Skeletal muscle cell (primary cell): ENCODE results near the gene KLF13.

Experiments used
- DNase-seq: peaks from one replicate; pipeline ENCODE4 v3.0.0-alpha.2; 2010; ENCODE audit warnings: low read depth
- H3K4me3 ChIP-seq: 2 replicates; pipeline ENCODE4 v1.5.1; 2011; ENCODE audit warnings: low read depth, mild to moderate bottlenecking, control low read depth, low read length, moderate library complexity

Gene KLF13

DNA sequence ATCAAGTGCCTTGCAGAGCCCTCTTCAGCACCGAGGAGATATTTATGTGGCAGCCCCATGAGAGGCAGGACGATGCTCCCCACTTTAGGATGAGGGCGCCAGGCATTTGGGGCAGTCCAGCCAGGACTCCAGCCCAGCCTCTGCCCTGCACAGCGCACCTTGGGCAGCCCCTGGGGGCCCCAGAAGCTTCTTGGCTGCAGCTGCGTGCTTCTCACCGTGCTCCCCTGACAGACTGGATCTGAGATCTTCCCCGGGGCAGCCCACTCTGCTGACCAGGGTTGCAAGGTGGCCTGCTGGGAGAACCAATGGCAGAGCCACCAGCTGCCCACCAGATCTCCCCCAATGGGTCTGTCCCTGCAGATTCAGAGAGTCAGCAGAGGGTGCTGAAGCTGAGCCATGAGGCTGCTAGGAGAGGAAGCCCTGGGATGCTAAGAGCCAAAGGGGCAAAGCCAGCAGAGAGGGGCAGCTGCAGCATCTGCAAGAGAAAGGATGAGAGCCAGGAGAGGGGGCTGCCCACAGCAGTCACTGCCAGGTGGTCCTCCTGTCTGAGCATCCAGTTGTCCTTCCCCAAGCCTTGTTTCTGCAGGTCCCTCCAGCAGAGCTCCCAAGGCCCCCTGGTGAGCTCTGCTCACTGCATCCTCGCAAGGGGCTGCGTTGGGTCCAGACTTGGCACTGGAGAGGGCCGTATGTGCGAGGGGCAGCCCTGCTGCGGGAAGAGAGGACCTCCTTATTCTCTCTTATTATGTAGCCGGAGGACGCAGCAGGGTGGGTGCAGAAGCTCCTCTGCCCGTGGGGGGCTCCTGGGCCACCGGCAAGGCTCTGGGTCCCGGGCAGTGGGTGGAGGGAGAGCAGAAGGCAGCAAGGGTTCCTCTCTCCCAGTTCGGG lies 14.7 kb upstream of the KLF13 start:
- no peak for DNase-seq
- H3K4me3 ChIP-seq = no peak overlapping the region

DNA sequence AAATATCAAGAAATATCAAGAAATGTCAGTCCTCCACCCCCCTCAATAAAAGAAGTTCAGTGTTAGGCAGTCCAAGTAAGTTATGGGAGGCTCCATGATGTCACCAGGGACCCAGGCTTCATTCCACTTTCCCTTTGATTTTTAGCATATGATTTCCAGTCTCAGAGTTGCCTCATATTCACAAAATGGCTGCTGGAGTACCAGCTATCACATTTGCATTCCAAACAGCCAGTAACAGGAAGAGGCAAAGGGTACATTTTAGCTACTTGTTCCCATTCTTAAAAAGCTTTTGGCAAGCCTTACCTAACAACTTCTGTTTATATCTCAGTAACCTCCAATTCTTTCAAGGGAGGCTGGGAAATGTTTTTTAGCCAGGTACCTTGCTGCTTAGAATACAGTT lies 13.4 kb upstream of the KLF13 start:
- no peak overlapping the region for H3K4me3 ChIP-seq
- no peak for DNase-seq

DNA sequence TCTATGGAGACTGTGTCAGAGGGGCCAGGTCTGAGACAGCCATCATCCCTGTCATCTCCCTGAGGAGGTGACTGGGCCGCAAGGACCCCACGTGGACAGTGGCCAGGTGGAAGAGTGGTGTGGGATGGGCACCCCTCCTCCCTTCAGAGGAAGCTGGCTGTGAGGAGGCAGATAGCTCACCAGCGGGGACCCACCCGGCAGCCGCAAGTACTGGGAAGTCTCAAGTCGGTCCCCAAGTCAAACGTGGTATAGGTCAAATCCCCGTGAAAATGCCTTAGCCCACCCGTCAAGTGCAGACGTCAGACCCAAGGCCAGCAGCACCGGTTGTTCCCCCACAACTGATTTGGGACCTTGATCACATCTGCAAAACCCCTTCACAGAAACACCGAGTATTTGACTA lies 12.3 kb upstream of the KLF13 start:
- DNase-seq = no peak
- H3K4me3 ChIP-seq = no peak overlapping the region

DNA sequence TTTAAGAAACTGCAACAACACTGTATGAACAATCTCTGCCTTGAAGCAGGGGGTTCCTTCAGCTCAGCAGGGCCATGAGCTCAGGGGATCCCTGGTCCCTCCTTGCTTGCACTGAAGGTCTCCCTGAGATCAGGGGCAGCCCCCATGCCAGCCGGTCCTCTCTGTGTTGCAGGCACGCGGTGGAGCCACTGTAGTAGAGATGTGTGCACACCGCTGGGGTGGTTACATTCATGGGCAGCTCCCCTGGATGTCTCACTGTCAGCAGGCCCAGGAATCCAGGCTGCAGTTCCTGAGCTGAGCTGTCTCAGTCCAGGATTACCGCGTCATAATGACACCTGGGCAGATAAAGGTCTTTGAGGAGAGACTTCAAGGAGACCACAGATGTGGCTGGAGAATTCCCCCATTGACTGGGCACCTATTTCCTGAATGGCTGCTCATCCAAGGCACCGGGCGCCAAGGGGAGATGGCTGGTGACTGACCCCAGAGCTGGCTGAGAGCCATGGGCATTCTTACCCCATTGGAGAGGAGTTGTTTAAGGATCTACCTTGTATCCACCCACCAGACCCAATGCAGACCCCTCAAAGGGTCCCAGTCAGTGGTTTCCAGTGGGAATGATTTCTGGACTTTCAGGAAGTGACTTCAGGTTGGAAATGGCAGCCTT lies 10.4 kb upstream of the KLF13 start:
- no peak for DNase-seq

DNA sequence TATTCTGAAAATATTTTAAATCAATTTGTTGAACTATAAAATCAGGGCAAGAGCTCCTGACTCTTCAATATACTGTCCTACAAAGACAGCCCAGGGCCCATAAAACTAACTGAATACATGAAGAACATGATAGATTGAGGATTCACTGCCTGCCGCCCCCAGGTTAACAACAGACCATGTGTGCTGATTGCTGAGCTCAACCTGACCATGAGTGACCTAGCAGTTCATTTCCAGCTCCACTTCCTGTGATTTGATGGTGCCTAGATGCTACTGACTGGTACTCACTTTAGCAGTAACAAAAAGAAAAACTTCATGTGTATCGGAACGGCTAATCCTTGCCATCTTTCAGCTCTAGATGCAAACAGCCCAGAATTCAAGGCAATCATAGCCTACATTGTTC lies 9.6 kb upstream of the KLF13 start:
- no peak overlapping the region for H3K4me3 ChIP-seq
- DNase-seq = no peak

More for the DNA sequence above, 10.4 kb upstream of the KLF13 start:
- no peak overlapping the region for H3K4me3 ChIP-seq

DNA sequence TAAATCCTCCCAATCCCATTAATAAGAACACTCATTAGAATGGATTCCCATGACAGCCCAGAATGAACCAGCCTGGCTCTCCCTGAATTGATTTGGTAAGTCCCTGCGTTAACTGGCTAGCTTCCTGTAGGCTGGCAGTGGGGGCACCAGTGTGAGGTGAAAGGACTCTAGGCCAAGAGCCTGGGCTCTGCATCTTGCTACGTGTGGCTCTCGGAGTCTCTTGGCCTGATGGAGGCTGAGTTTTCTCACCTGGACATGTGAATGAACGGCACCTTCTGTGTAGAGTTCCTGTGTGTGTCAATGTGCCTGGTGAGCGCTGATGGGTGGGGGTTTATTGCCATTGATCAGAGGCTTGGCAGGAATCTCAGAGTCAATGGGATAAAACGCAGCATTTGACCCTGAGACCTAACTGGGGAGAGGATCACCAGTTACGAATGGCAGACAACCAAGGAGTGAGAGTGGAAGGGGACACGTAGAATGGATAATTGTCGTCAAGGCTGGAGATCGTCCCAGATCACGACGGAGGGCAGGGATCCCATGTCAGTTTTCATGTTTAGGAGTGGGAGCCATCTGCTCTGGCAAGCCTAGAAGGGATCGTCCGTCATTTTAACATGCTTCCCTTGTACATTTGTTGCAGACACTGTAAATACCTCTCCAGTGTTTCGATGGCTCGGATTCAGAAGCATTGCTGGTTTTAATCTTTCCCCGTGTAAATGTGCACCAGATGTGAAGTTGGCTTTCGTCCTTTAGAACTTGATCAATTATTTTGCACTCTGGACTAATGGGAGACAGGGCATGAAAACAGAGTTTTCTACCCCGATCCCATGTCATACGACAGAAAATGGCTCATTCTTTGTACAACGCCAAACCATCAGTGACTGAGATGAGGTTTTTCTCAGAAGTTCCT lies 9.0 kb upstream of the KLF13 start:
- DNase-seq = no peak
- no peak overlapping the region for H3K4me3 ChIP-seq

DNA sequence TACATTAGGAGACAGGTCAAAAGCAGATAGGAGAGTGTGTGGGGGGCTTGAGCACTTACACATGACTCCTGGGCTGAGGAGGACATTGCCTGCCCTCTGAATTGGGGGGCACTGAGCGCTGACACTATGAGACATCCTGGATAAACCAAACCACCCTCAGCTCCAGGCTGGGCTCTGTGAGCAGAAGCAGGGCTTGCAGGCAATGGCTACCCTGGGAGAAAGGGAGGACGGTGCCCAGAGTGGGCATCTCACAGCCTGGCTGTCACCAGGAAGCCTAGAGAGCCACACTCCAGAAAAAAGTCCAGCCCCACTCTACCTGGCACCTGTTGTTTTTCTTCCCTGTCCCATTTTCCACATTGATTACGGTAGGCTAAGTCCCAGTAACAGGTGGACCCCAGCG lies 8.2 kb upstream of the KLF13 start:
- H3K4me3 ChIP-seq = no peak overlapping the region
- no peak for DNase-seq

DNA sequence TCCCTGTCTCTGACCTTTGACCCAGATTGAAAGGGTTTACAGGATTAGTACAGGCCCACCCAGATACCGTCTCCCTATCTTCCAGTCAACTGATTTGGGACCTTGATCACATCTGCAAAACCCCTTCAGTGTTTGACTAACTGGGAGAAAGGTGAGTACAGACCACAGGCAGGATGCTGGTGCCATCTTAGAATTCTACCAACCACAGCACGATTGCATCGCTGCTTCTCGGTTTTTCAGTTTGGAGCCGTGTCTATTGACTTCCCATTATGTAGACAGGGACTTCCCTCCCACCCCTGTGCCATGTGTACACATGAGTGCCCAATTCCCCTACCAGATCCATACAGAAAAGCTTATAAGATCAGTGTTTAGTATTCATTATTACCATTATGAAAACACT lies 6.6 kb upstream of the KLF13 start:
- no peak overlapping the region for H3K4me3 ChIP-seq
- DNase-seq = no peak

DNA sequence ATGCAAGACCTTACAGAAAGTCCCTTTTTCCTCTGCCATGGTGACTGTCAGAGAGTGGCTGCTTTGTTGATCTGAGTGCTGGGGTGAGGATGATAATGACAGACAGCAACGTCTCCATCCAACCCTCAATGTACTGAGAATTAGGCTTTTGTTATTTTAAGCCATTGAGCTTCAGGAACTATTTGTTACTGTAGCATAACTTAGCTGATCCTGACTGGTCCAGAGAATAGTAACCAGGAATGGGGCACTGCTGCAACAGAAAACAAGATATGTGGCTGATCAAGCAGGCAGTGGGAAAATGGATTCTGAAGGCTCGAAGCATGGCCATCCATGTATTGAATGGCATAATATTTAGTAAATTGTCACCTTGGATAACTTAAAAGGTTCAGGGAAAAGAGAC lies 5.2 kb upstream of the KLF13 start:
- DNase-seq = no peak
- H3K4me3 ChIP-seq = no peak overlapping the region

DNA sequence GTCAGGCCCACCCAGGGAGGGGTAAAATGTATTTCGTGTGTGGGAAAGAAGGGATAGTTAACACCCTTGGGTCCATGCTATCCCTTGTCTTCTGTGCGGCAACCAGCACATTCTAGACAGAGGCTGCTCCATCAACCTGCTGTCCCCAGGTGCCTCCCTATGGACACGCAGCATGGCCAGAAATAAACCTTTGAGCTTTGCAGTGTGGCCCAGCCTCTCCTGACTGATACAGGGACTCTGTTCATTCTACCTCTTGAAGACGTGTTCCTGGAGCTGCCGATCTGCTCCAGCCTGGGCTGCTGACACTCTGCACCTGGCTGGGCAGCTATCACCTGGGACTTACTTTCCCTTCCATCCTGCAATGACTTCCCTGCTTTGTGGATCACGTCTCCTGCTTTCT lies 4.1 kb upstream of the KLF13 start:
- no peak overlapping the region for H3K4me3 ChIP-seq
- no peak for DNase-seq

DNA sequence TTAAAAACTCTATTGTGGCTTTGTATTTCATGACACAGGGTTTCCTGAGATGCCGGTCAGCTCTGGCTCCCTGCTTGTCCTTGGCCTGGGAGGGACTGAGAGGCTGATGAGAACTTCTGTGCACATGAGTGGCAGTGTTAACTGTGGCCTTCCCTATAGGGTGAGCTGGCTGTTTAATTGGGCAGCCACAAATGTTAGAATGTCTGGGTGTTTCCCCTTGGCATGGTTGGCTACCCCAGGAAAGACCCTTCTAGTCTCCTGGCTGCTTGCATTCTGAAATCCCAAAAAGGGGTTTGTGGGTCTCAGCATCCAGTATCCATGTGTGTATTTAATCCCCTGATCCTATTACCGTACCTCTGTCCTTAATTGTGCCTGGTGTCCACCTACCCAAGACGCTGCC lies 3.0 kb upstream of the KLF13 start:
- no peak overlapping the region for H3K4me3 ChIP-seq
- no peak for DNase-seq

DNA sequence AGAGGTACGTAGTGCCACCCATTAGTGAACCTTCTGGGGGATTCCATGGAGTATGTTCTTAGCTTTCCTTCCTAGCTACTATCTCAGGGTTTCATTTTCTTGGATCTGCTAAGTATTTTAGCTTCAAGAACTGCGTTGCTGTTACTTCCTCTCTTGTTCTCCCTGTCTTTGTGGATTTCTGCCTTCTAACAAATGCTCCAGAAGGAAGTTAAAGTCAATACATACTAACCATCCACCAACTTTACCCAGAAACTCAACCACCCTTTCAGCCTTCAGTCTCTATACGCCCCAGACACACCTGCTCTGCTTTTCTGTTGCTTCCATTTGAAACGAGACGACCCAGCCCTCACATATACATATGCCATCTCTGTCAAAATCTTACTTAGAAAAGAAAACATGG lies 2.4 kb upstream of the KLF13 start:
- H3K4me3 ChIP-seq = no peak overlapping the region
- no peak for DNase-seq

DNA sequence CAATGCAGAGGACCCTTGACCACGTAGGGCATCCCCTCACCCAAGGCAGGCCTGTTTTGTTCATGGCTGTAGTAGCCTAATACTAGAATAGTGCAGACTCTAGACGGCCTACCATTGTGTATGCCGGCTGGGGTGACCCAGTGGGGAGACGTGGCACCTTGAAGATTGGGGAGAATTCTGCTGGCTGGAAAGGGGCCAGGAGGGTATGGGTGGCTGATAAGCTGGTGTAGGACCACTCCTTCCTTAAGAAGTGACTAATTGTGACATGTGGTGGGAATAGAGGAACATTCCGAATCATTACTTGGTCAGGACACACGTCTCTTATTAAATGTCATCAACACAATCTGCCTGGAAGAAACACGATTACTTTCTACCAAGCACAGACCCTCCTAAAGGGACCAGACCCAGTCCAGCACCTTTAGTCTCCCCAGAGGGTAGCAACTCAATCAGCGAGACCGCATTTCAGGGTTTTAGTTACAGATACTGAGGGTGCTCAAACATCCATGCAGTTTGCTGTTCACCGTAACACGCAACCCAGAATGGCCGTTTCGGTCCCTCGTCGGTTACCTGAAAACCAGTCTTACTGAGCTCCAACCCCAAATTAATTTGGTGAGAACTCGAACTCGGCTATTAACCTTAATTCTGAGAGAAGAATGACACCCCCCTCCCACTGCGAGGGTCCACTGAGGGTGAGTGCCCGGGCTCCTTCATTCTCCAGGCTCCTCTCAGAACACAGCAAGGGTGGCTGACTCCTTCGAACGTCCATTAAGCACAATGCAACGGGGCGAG lies 1.6 kb upstream of the KLF13 start:
- H3K4me3 ChIP-seq = peak overlapping the region; percentile 70
- no peak for DNase-seq

DNA sequence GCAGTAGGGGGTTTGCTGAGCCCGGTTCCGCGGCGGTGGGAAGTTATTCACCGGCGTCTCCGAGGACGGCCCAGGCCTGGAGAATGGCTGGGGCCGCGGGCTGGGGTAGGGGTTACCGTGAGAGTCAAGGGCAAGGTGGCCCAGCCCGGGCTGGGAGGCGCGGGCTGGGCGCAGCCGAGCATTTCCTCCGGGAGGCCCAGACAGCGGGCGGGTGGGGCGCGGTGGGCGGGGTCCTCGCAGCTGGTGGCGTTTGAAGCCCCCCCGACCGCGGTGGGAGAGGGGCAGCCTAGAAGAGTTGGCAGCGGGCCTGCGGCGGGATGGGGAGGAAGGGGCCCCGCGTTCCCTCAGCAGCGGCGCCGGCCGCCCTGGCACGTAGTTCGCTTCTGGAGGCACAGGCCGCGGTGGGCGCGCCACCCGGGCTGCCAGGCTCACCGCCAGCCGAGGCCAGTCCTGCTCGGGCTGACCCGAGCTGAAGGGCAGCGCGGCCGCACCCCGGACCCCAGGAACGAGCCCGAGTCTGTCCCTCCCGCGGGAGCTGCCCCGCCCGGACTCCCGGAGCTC lies 960 bp upstream of the KLF13 start:
- H3K4me3 ChIP-seq = peak overlapping the region; percentile 70
- DNase-seq = no peak

DNA sequence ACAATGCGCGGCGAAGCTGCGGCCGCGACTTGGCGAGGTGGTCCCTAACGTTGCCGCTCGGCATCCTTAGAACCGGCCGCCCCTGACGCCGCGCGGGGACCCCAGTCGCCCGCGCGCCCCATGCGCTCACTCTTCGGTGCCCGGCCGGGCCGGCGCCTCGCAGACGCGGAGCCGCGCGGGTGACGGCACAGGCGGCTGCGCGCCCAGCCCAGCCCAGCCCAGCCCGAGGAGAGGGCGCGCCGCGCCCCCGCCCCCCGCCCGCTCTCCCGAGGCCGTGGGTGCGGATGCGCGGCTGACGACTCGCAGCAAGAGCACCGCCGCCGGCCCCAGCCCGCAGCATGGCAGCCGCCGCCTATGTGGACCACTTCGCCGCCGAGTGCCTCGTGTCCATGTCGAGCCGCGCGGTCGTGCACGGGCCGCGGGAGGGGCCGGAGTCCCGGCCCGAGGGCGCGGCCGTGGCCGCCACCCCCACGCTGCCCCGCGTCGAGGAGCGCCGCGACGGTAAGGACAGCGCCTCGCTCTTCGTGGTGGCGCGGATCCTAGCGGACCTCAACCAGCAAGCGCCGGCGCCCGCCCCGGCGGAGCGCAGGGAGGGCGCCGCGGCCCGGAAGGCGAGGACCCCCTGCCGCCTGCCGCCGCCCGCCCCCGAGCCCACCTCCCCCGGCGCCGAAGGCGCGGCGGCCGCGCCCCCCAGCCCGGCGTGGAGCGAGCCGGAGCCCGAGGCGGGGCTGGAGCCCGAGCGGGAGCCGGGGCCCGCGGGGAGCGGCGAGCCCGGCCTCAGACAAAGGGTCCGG lies 437 bp downstream of the KLF13 start:
- peak overlapping the region; percentile 76 for H3K4me3 ChIP-seq
- no peak for DNase-seq

DNA sequence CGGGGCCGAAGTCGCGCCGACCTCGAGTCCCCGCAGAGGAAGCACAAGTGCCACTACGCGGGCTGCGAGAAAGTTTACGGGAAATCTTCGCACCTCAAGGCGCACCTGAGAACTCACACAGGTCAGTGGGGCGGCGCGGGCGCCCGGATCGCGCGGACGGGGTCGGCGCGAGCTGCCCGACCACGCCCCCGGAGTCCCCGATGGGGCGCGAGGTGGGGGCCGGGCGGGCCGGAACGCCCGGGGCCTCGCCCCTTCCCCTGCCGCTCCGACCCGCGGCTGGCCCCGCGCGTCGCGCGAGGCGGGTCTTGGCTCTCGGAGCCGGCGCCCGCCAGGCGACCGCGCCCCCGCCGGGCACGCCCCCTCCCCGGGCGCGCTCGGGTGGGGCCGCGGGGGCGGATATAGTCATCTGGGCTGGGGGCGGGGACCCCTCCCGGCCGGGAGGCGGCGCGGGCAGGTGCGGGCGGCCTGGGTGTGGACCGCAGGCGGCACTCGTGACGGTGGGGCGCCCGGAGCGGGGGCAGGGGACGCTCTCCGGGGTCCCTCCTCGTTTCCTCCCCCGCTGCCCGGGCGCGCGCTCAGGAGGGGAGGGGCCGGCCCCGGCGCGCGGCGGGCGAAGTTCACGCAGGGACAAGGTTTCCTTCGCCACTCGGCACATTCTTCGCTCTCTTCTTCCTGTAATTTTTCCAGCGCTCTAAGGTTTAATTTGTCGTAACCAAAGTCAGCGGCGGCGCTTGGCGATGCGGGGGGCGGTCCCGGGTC lies 1.2 kb downstream of the KLF13 start:
- no peak for DNase-seq
- peak overlapping the region; percentile 76 for H3K4me3 ChIP-seq

DNA sequence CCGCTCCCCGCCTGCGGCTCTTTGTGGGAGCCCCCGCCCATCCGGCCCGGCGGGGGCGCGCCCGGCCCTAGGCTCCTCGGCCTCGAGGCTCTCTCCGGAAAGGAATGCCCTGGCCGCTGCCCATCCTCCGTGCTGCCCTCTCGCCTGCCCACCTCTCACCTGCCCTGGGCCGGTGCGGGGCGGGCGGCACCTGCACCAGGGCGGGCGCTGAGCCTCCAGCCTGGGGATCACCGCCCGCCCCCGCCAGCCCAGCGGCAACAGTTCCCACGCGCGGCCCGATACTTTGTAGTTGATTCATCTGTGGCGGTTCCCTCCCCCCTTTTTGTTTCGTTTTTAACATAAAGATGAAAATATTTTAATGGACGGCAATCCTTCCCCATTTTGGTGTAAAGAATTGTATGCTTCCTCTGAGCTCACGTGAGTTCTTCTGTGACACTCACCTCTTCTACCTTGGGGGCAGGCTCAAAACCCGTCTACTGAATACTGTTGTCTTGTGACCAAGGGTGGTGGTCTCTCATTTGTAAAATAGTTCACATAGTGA lies 1.9 kb downstream of the KLF13 start:
- H3K4me3 ChIP-seq = peak overlapping the region; percentile 76
- no peak for DNase-seq
